HG03064 (cell line): ENCODE data around the gene EML2.
"Not testable (repeated sequence)": the region's sequence is repeated elsewhere in the genome, so short reads cannot be mapped to it uniquely, and the experiment has no call there.

ENCODE experiments used
- ATAC-seq: cut with Tn5 transposase; IDR thresholded peaks from one replicate; pipeline ENCODE4 v1.9.1; 2021; ENCODE audit warnings: low read depth; ENCODE audit not compliant: unreplicated experiment

EML2 gene

GRCh38 chr19:45621389-45621788 lies 17.8 kb downstream of the EML2 start:
- ATAC-seq = no peak

GRCh38 chr19:45616704-45617017 lies 22.5 kb downstream of the EML2 start:
- no peak for ATAC-seq

- no peak for ATAC-seq
These were observed 23.1 kb downstream of the EML2 start for GRCh38 chr19:45615795-45616703.

- ATAC-seq = not testable (repeated sequence)
These were observed 24.1 kb downstream of the EML2 start for GRCh38 chr19:45615056-45615455.

- no peak for ATAC-seq
These were observed 25.1 kb downstream of the EML2 start for GRCh38 chr19:45613926-45614725.

GRCh38 chr19:45608948-45609347 lies 30.2 kb downstream of the EML2 start:
- no peak for ATAC-seq

GRCh38 chr19:45607071-45608029 lies 31.8 kb downstream of the EML2 start:
- ATAC-seq = no peak

- no peak for ATAC-seq
These were observed 37.4 kb downstream of the EML2 start, which contains the start of gene GPR4 for GRCh38 chr19:45601524-45602374. TSS of gene GPR4 (minus strand) at chr19:45602212. CDS start at chr19:45591866, 10,346 bp downstream.

GRCh38 chr19:45601115-45601514 lies 38.1 kb downstream of the EML2 start:
- ATAC-seq = no peak

- no peak for ATAC-seq
These were observed 38.8 kb downstream of the EML2 start for GRCh38 chr19:45600340-45600885.

- ATAC-seq = no peak
These were observed 39.9 kb downstream of the EML2 start for GRCh38 chr19:45599286-45599685.

- no peak for ATAC-seq
These were observed 40.8 kb downstream of the EML2 start for GRCh38 chr19:45598267-45599001.

- ATAC-seq = no peak
These were observed 41.6 kb downstream of the EML2 start for GRCh38 chr19:45597425-45598111.

GRCh38 chr19:45595814-45596213 lies 43.4 kb downstream of the EML2 start:
- no peak for ATAC-seq

GRCh38 chr19:45593520-45593919 lies 45.7 kb downstream of the EML2 start:
- ATAC-seq = no peak

GRCh38 chr19:45592366-45592765 lies 46.8 kb downstream of the EML2 start:
- ATAC-seq = no peak

- ATAC-seq = no peak
These were observed 47.6 kb downstream of the EML2 start for GRCh38 chr19:45591638-45592005.

- no peak for ATAC-seq
These were observed 48.1 kb downstream of the EML2 start for GRCh38 chr19:45591004-45591637.
